ENCODE data around the gene STEAP2. TPM values are rescaled to one million over a fixed set of nuclear protein-coding genes. Genes with fewer than 3 reads are reported as not detected.

STEAP2 gene
- total and polyA plus RNA-seq, 8 donors, result 2.3 to 10.7 (median 7.3) TPM

- ATAC-seq, result no peak
- Histone ChIP-seq H3K4me1 (peaks cover 0 to 3% (median 3%) of the 10 kb centered on the region in 3 donors), H3K36me3 (no peaks in the 10 kb centered on the region), H3K27me3 (no peaks in the 10 kb centered on the region), H3K9me3 (no peaks in the 10 kb centered on the region), H3K27ac (no peak overlapping the region), H3K4me3 (no peak overlapping the region)
- DNase-seq, result no peak
- no peak for FAIRE-seq
- TF ChIP-seq CTCF (IDR thresholded peaks at IDR 0.05), result no peak
- intact Hi-C loops (cut with DNase I), result no loop called here
- WGBS, 2 donors, result 87 to 97% methylated on average over 1 of the region's 1 CpG
Measured at GRCh38 chr7:90256778-90257177, 45.2 kb downstream of the STEAP2 start.

- DNase-seq (no peak), ATAC-seq (peak in 1 of 4 donors; percentile 43), FAIRE-seq (no peak)
- no peak for TF ChIP-seq CTCF (IDR thresholded peaks at IDR 0.05)
- Histone ChIP-seq H3K27ac (no peak overlapping the region), H3K4me1 (peaks cover 0 to 8% (median 3%) of the 10 kb centered on the region in 3 donors), H3K9me3 (no peaks in the 10 kb centered on the region), H3K4me3 (no peak overlapping the region), H3K27me3 (no peaks in the 10 kb centered on the region), H3K36me3 (no peaks in the 10 kb centered on the region)
- intact Hi-C loops (cut with DNase I), result no loop called here
Measured at GRCh38 chr7:90261441-90261840, 49.9 kb downstream of the STEAP2 start.

GRCh38 chr7:90262438-90262837 lies 50.9 kb downstream of the STEAP2 start:
- no peaks in the 10 kb centered on the region for H3K9me3 ChIP-seq
- ATAC-seq (peak; percentile 76 to 93 (median 92)), FAIRE-seq (peak; percentile 98), DNase-seq (no peak)
- intact Hi-C loops (cut with DNase I), result no loop called here
- H3K27me3 ChIP-seq, result no peaks in the 10 kb centered on the region
- no peaks in the 10 kb centered on the region for H3K36me3 ChIP-seq
- peaks cover 6 to 18% (median 10%) of the 10 kb centered on the region in 3 donors for H3K4me1 ChIP-seq
- peak in 2 of 4 donors; percentile 11 to 25 for TF ChIP-seq CTCF (IDR thresholded peaks at IDR 0.05)
- no peak overlapping the region for H3K4me3 ChIP-seq
- H3K27ac ChIP-seq, result no peak overlapping the region

- no peaks in the 10 kb centered on the region for H3K9me3 ChIP-seq
- intact Hi-C loops (cut with DNase I), result no loop called here
- ATAC-seq, result peak in 1 of 4 donors; percentile 63
- peak overlapping the region in 1 of 4 donors; percentile 13 for H3K27ac ChIP-seq
- no peaks in the 10 kb centered on the region for H3K27me3 ChIP-seq
- peaks cover 8 to 16% (median 9%) of the 10 kb centered on the region in 3 donors for H3K4me1 ChIP-seq
- 42 to 48% methylated on average over 3 of the region's 3 CpGs for WGBS, 2 donors
- no peaks in the 10 kb centered on the region for H3K36me3 ChIP-seq
- DNase-seq, result no peak
- FAIRE-seq, result peak; percentile 5
- H3K4me3 ChIP-seq, result no peak overlapping the region
- TF ChIP-seq CTCF (IDR thresholded peaks at IDR 0.05), result no peak
Measured at GRCh38 chr7:90266808-90267207, 55.3 kb downstream of the STEAP2 start.

GRCh38 chr7:90267263-90267858 lies 55.8 kb downstream of the STEAP2 start:
- Histone ChIP-seq H3K27ac (peak overlapping the region in 1 of 4 donors; percentile 13), H3K36me3 (no peaks in the 10 kb centered on the region), H3K27me3 (no peaks in the 10 kb centered on the region), H3K9me3 (no peaks in the 10 kb centered on the region), H3K4me3 (no peak overlapping the region), H3K4me1 (peaks cover 8 to 15% (median 9%) of the 10 kb centered on the region in 3 donors)
- DNase-seq, result no peak
- no peak for FAIRE-seq
- ATAC-seq, result peak in 3 of 4 donors; percentile 41 to 65 (median 59)
- intact Hi-C loops (cut with DNase I), result no loop called here
- no peak for TF ChIP-seq CTCF (IDR thresholded peaks at IDR 0.05)
- 15 to 17% methylated on average over 5 of the region's 5 CpGs for WGBS, 2 donors

All from pancreas (tissue), 10 donors.